ENCODE data around the gene NMNAT2.

Gene NMNAT2

GRCh38 chr1:183212870-183213269, 205.3 kb downstream of the NMNAT2 start:
- in situ Hi-C loops (cut with HindIII; ENCODE audit: low pct_ligation_motif_present, low pct_unique_long_range_greater_than_20kb, low sequenced_read_pairs) = no loop called here
- DNase-seq = no peak

- in situ Hi-C loops (cut with HindIII; ENCODE audit: low pct_ligation_motif_present, low pct_unique_long_range_greater_than_20kb, low sequenced_read_pairs) = no loop called here
Observed at GRCh38 chr1:183210681-183211080, 207.5 kb downstream of the NMNAT2 start.

GRCh38 chr1:183209533-183210158, 208.5 kb downstream of the NMNAT2 start:
- DNase-seq = peak; percentile 92
- in situ Hi-C loops (cut with HindIII; ENCODE audit: low pct_ligation_motif_present, low pct_unique_long_range_greater_than_20kb, low sequenced_read_pairs) = no loop called here

More at GRCh38 chr1:183210681-183211080, 207.5 kb downstream of the NMNAT2 start:
- no peak for DNase-seq

- DNase-seq = no peak
- in situ Hi-C loops (cut with HindIII; ENCODE audit: low pct_ligation_motif_present, low pct_unique_long_range_greater_than_20kb, low sequenced_read_pairs) = no loop called here
Observed at GRCh38 chr1:183206538-183207122, 211.6 kb downstream of the NMNAT2 start.

DNA sequence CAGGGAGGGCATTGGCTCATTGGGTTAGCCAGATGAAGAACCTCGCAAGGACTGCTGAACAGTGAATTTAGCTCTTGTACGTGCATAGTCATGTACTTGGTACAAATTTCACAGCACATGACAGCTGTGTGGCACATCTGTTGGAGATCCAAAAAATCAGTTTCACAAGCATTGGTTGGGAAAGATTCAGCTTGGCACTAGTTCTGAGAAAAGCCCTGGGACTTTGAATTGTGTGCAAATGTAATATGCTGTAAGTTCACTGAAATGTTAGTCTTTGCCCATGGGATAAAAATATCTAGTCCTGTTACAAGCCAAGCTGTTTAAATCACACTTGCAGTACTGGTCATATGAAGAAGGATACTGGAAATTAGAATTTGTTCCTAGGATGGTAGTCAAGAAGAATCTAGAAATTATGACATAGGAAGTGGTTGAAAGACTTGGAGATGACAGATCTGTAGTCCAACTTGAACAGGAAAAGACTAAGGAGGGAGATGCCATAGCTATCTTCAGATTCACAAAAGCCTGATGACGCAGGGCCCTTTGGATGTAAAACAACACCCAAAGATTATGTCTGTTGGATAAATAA, 212.9 kb downstream of the NMNAT2 start:
- DNase-seq = no peak
- in situ Hi-C loops (cut with HindIII; ENCODE audit: low pct_ligation_motif_present, low pct_unique_long_range_greater_than_20kb, low sequenced_read_pairs) = no loop called here

DNA sequence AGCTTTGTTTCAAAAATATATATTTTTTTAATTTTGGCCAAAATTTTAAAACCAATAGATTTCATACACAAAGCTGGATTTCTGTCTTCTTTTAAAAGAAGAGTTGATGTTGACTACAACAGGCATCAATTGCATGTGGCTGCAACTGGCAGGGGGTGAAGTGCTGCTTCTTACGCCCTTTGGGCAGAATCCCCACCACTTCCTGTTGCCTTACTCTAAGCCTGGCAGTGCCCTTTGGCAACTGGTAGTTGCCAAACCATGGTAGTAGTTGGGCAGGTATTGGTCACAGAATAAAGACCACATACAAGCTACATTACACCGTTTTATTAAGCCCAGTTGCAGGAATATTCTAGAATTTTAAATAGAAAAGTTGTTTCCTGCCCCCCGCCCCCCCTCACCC, 215.1 kb downstream of the NMNAT2 start:
- DNase-seq = no peak
- in situ Hi-C loops (cut with HindIII; ENCODE audit: low pct_ligation_motif_present, low pct_unique_long_range_greater_than_20kb, low sequenced_read_pairs) = no loop called here

DNA sequence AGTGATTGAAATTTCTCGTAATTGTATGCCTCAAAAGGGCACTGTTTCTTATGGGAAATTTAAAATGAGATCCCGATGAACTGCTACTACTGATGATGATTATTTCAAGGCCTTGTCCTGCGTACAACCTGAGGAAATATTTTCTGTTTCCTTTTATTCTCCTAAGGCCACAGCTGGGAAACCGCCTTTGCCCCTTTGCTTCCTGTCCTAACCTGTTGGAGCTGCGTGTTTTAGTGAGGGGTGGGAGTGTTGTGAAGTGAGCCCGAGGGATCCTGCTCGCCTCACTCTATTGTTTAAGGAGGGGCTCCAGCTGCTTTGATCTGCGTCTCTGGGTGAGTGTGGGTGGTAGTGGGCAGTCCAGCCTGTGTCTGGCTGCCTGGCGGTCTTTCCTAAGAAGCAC, 217.7 kb downstream of the NMNAT2 start:
- in situ Hi-C loops (cut with HindIII; ENCODE audit: low pct_ligation_motif_present, low pct_unique_long_range_greater_than_20kb, low sequenced_read_pairs) = no loop called here
- no peak for DNase-seq

- in situ Hi-C loops (cut with HindIII; ENCODE audit: low pct_ligation_motif_present, low pct_unique_long_range_greater_than_20kb, low sequenced_read_pairs) = no loop called here
- DNase-seq = no peak
Observed at GRCh38 chr1:183199304-183199703, 218.9 kb downstream of the NMNAT2 start.

GRCh38 chr1:183198463-183198862, 219.7 kb downstream of the NMNAT2 start:
- in situ Hi-C loops (cut with HindIII; ENCODE audit: low pct_ligation_motif_present, low pct_unique_long_range_greater_than_20kb, low sequenced_read_pairs) = no loop called here
- peak; percentile 48 for DNase-seq
